ENCODE data around the gene PDZRN3. TPM values are rescaled to one million over a fixed set of nuclear protein-coding genes. Genes with fewer than 3 reads are reported as not detected.

PDZRN3 gene
- total RNA-seq: 100 to 1,000 TPM in 1 of 4 donors, 10 to 100 TPM in 3; 25.3 to 152 (median 45.4) TPM

DNA sequence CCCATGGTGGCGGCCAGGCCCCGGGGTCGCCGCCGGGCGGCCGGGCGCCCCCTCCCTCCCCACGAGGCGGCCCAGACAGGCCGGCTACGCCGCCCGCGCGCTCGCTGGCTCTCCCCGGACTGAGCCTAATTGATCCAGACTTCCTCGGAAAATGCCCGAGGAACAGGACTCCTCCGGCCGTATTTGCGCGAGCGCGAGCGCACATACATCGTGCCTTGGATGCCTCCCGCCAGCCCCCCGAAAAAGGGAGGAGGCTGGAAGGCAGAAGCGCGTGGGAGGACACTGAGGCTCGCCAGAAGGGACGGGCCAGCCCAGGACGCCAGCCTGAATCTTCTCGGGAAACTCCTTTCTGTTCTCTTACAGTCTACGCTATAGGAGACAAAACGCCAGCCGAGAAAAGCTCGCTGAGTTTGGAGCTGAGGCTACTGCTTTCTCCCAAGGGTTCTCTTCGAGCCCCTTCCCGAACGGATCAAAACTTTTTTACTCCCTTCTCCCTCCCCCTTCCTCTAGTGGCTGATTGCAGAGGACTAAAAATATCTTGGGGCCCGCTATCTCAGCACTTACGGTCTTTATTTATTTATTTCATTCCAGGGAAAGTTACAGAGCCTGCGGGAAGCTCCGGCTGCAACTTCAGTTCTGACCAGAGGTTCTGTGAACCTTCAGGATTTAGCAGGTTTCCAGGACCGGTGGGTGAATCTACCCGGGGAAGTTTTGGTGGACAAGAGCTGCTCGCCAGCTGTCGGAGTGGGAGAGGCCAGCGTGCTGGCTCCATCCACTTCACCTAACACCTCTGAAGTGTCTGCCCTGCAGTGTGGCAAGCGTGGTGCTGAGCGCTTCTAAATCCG is at the start of gene PDZRN3:
PDZRN3 (minus strand) TSS at position 121 of the 845 bp plus-strand sequence.
- TF ChIP-seq, protein P1, sequence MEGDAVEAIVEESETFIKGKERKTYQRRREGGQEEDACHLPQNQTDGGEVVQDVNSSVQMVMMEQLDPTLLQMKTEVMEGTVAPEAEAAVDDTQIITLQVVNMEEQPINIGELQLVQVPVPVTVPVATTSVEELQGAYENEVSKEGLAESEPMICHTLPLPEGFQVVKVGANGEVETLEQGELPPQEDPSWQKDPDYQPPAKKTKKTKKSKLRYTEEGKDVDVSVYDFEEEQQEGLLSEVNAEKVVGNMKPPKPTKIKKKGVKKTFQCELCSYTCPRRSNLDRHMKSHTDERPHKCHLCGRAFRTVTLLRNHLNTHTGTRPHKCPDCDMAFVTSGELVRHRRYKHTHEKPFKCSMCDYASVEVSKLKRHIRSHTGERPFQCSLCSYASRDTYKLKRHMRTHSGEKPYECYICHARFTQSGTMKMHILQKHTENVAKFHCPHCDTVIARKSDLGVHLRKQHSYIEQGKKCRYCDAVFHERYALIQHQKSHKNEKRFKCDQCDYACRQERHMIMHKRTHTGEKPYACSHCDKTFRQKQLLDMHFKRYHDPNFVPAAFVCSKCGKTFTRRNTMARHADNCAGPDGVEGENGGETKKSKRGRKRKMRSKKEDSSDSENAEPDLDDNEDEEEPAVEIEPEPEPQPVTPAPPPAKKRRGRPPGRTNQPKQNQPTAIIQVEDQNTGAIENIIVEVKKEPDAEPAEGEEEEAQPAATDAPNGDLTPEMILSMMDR (IDR thresholded peaks at IDR 0.05; ENCODE audit: low read depth): no peak

DNA sequence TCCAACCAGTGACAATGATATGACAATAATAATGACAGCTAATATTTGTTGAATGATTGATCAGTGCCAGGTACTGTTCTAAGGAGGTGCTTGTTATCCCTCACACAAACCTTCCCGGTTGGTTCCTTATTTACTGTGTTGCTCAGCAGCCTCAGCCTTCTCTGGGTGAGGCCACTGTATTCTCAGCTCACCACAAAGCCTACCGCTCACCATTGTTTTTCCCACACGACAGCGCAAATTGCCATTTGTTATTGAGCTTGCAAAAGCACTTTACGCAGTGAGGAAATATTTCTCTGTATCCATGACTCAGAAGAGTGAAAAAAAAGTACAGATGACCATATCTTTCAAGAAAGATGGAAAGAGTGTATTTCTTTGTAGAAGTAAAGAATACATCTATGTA is 49.5 kb upstream of the PDZRN3 start:
- TF ChIP-seq, protein P1 (IDR thresholded peaks at IDR 0.05; ENCODE audit: low read depth): no peak

DNA sequence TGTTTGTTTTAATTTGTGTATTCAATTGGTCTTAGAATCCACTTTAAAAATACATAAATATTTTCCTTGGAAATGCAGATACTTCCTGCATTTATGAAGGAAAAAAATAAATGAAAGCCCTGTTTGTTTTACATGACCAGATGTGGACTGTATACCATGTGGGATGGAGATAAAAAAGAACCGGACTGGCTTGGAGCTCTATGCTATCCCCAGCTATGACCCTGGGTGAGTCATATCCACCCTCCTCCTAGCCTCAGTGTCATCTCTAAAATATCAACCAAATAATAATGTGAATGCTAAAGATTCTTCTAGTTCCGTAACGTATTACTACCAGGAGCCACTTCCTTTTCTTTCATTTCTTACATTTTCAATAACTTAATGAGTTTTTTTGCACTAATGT is 44.5 kb upstream of the PDZRN3 start:
- TF ChIP-seq, protein P1 (IDR thresholded peaks at IDR 0.05; ENCODE audit: low read depth): no peak

DNA sequence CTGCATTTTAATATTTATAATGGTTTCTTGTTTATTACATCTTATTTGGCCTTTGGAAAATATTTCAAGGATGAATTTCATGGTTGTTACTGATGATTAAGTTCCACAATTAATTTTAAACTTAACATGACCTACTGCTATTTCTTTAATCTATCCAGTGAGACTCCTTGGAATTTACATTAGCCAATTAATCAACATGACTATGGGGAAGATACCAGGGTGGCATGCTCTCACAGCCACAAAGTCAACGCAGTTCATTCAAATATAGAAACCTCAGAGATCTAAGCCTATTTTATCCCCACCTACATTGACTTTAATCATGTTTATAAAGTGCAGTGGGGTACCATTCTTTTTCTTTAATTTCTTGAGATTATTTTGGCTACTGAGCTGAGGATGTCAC is 43.6 kb upstream of the PDZRN3 start:
- TF ChIP-seq, protein P1 (IDR thresholded peaks at IDR 0.05; ENCODE audit: low read depth): no peak

DNA sequence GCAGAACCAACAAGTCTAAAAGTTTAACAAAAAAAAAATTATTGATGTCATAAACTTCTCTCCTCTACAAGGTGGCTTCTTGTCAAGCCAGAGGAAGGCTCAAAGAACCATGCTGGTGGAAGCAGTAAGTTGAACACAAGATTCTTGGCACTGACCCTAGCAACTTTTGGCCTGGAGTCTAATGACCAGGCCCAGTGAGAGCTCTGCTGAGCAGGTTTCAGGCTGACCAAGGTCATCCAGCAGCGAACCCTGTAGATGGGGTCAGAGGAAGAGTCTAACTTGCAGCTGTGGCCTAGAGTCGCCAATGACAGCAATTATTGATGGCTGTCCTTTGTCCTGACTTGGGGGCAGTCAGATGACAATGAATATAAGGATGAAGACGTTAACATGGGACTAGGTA is 43.1 kb upstream of the PDZRN3 start:
- TF ChIP-seq, protein P1 (IDR thresholded peaks at IDR 0.05; ENCODE audit: low read depth): no peak

DNA sequence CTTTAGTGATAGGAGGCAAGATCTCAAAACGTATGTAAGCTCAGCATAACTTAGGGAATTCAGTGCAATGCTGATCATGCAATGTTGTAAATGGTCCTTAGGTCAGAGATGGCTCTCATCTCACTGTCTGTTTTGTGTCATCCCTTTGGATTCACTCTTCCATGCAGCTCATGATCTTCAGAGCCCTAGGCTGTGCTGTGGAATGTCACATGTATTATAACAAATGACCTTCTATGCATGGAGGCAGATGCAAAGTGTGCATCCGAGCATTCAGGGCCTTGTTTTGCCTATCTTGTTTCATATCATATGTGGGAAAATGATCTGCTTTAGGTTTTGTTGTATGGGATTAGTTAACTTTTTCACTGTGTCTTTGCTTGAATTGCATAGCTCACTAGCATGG is 40.5 kb upstream of the PDZRN3 start:
- TF ChIP-seq, protein P1 (IDR thresholded peaks at IDR 0.05; ENCODE audit: low read depth): no peak

DNA sequence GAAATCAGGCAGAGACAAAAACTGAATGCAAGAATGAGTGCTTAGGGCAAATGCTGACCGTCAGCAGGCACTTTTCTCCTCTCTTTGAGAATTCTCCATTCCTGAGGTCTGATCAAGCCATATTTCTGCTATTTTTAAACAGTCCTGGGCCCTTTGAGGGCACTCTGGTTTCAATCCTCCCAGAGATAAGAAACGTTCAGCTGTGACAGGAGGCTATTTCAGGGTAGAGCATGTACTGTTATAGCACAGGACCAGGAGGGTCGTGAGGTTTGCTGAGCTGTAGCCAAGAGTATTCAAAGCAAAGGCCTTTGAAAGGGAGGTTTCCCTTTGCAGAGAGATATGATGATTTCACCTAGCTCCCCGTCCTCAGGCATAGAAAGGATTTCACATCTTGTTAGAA is 39.6 kb upstream of the PDZRN3 start:
- TF ChIP-seq, protein P1 (IDR thresholded peaks at IDR 0.05; ENCODE audit: low read depth): no peak
